HUDEP-2 (cell line): ENCODE measurements around the gene PLXNA4.
A peak's percentile ranks its signal among the peaks of the same experiment; 100 is the strongest.

Experiments used
- DNase-seq, 76 experiments: peaks; one replicate each; lab custom pipeline; 2025; ENCODE audit not compliant: unreplicated experiment in 76 of 76; lab: John Stamatoyannopoulos, UW

Gene PLXNA4

GRCh38 chr7:132537456-132538145 is 38.7 kb downstream of the PLXNA4 start:
- DNase-seq = no peak

GRCh38 chr7:132536654-132537395 is 39.4 kb downstream of the PLXNA4 start:
- DNase-seq = no peak

GRCh38 chr7:132533916-132534315 is 42.4 kb downstream of the PLXNA4 start:
- DNase-seq = no peak

GRCh38 chr7:132532281-132532680 is 44.0 kb downstream of the PLXNA4 start:
- DNase-seq = no peak

- DNase-seq = no peak
These were observed 44.7 kb downstream of the PLXNA4 start for GRCh38 chr7:132531562-132531961.

- no peak for DNase-seq
These were observed 47.6 kb downstream of the PLXNA4 start for GRCh38 chr7:132528695-132529094.

- DNase-seq = no peak
These were observed 48.5 kb downstream of the PLXNA4 start for GRCh38 chr7:132527467-132528410.

GRCh38 chr7:132526111-132526740 is 50.0 kb downstream of the PLXNA4 start:
- no peak for DNase-seq

- DNase-seq = no peak
These were observed 54.8 kb downstream of the PLXNA4 start for GRCh38 chr7:132521423-132521822.

GRCh38 chr7:132520591-132521280 is 55.5 kb downstream of the PLXNA4 start:
- no peak for DNase-seq

- DNase-seq = no peak
These were observed 56.3 kb downstream of the PLXNA4 start for GRCh38 chr7:132519936-132520335.

GRCh38 chr7:132518839-132519173 is 57.5 kb downstream of the PLXNA4 start:
- DNase-seq = no peak

GRCh38 chr7:132518102-132518838 is 58.0 kb downstream of the PLXNA4 start:
- peak in 8 of 76 experiments; percentile 1 to 35 (median 16) for DNase-seq

GRCh38 chr7:132516042-132516840 is 60.0 kb downstream of the PLXNA4 start:
- no peak for DNase-seq

- no peak for DNase-seq
These were observed 61.1 kb downstream of the PLXNA4 start for GRCh38 chr7:132515181-132515580.

GRCh38 chr7:132514430-132514829 is 61.8 kb downstream of the PLXNA4 start:
- DNase-seq = no peak

GRCh38 chr7:132511921-132512320 is 64.3 kb downstream of the PLXNA4 start:
- no peak for DNase-seq

GRCh38 chr7:132511387-132511786 is 64.9 kb downstream of the PLXNA4 start:
- DNase-seq = no peak

- no peak for DNase-seq
These were observed 66.6 kb downstream of the PLXNA4 start for GRCh38 chr7:132509643-132510042.
